GM18870 (cell line): ENCODE results near the gene SFT2D2.

Experiments used
- ATAC-seq: cut with Tn5 transposase; IDR thresholded peaks from one replicate; pipeline ENCODE4 v1.9.1; 2021; ENCODE audit warnings: moderate library complexity; ENCODE audit not compliant: unreplicated experiment

SFT2D2 gene

DNA sequence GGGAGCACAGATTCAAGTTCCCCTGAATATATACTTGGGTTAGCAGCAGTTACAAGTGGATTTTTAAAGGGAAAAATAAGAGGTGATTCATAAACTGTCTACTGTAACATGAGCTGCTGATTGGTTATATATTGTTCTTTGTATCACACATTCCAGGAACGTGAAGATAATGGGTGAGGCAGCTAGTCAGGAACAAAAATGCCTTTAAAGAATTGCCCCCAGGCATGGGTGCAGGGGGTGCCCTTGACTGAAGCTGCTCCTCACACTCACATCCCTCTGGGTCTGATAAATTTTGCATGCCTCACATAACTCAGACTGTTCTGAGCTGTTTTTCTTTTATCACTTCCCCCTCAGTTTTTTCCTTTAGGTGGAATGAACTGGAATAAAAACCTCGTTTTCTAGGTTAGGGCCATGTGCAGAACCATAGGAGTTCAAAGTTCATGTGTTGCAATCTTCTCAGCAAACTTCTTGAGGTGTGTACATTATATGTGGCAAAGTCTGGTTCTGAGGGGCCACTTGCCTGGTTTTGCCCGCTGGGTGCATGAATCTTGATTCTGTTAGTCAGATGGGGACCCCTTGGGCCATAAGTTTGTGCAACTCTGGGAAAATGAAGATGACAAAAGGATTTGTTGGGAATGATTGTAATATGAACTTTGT is 76.0 kb downstream of the SFT2D2 start:
- ATAC-seq = no peak
